ENCODE data around the gene CRAT. TPM values are rescaled to one million over a fixed set of nuclear protein-coding genes. Genes with fewer than 3 reads are reported as not detected.
A peak's percentile ranks its signal among the peaks of the same experiment; 100 is the strongest.

Gene CRAT
- polyA plus RNA-seq, 1 experiment = 61.2 TPM

DNA sequence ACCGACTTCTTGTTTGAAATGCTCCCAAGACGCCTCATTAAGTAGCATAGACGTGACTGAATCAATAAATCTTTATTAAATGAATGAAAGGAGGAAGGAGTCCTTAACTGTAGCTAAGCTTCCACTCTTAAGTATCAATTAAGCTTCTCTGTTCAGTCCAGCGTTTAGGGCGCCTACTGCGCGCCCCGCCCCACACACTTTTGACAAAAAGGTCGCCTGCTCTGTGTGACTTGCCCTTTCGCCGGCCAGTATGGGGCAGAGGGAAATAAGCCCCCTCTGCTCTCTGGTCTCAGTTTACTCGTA, 30.3 kb downstream of the CRAT start:
- no peak for DNase-seq (ENCODE audit: low read depth)
- H3K36me3 ChIP-seq (ENCODE audit: control insufficient read depth, insufficient read depth, low read length) = no peaks in the 10 kb centered on the region; the same call in none of the 2 replicates
- H3K27me3 ChIP-seq (ENCODE audit: control insufficient read depth, insufficient read depth, low read length) = no peaks in the 10 kb centered on the region
- ChIA-PET CTCF (interaction anchor here (1.5 kb wide), 1 partner anchor 23 kb away, joined by 5 read pairs; no protein-coding TSS in a partner anchor), POLR2A (no interaction called here)
- H3K4me3 ChIP-seq (ENCODE audit: low read depth, low read length) = peak overlapping the region; percentile 55
- TF ChIP-seq, protein P1, sequence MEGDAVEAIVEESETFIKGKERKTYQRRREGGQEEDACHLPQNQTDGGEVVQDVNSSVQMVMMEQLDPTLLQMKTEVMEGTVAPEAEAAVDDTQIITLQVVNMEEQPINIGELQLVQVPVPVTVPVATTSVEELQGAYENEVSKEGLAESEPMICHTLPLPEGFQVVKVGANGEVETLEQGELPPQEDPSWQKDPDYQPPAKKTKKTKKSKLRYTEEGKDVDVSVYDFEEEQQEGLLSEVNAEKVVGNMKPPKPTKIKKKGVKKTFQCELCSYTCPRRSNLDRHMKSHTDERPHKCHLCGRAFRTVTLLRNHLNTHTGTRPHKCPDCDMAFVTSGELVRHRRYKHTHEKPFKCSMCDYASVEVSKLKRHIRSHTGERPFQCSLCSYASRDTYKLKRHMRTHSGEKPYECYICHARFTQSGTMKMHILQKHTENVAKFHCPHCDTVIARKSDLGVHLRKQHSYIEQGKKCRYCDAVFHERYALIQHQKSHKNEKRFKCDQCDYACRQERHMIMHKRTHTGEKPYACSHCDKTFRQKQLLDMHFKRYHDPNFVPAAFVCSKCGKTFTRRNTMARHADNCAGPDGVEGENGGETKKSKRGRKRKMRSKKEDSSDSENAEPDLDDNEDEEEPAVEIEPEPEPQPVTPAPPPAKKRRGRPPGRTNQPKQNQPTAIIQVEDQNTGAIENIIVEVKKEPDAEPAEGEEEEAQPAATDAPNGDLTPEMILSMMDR (IDR thresholded peaks at IDR 0.05; ENCODE audit: insufficient read depth, low read depth, low read length) = no peak

DNA sequence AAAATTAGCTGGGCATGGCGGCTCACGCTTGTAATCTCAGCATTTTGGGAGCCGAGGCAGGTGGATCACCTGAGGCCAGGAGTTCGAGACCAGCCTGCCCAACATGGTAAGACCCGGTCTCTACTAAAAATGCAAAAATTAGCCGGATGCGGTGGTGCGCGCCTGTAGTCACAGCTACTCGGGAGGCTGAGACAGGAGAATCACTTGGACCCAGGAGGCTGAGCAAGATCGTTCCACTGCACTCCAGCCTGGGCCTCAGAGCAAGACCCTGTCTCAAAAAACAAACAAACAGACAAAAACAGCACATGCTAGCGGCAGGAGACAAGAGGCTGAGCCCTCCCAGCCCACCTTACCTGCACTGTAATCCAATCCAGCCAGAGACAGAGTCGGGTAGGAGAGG, 30.8 kb downstream of the CRAT start:
- TF ChIP-seq, protein P1 (IDR thresholded peaks at IDR 0.05; ENCODE audit: insufficient read depth, low read depth, low read length) = no peak
- Histone ChIP-seq H3K36me3 (ENCODE audit: control insufficient read depth, insufficient read depth, low read length) (no peaks in the 10 kb centered on the region; the same call in none of the 2 replicates), H3K4me3 (ENCODE audit: low read depth, low read length) (no peak overlapping the region), H3K27me3 (ENCODE audit: control insufficient read depth, insufficient read depth, low read length) (no peaks in the 10 kb centered on the region)
- POLR2A ChIA-PET = no interaction called here
- CTCF ChIA-PET = no interaction called here
- DNase-seq (ENCODE audit: low read depth) = no peak

DNA sequence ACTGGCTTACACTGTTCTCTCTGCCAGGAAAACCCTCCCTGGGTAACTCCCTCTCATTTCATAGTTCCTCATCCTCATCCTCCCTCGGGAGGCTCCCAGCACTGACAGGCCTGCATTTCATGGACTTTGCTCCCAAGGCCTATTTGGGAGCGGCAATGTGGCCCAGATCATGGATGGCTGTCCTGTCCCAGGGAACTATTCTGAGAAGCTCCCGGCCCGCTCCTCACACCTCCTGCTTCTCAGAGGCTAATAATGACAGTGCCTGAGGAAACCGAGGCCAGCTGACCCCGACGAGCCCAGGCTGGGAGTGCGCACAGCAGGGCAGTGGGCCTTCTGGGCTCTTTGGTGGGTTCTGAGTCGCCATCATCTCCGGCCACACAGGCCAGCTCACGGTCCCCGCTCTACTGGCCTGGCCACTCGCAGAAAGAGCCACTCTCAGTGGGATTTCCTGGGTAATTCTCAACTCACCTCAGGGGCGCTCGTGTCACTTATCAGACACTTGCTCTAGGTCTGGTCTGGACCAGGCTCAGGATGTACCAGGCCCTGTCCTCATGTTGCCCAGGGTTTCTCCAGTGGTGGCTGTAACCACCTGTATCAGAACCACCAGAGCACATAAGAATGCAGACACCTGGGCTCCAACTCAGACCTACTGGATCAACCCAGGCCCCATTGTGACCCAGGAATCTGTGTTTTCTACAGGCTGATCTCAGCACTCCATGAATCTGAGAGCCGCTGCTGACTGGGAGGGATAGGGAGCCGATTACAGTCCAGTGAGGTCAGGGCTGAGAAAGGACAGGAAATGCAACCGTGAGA, 31.7 kb downstream of the CRAT start:
- no peaks in the 10 kb centered on the region for H3K27me3 ChIP-seq (ENCODE audit: control insufficient read depth, insufficient read depth, low read length)
- DNase-seq (ENCODE audit: low read depth) = no peak
- ChIA-PET POLR2A (no interaction called here), CTCF (no interaction called here)
- no peaks in the 10 kb centered on the region for H3K36me3 ChIP-seq (ENCODE audit: control insufficient read depth, insufficient read depth, low read length)
- TF ChIP-seq, protein P1 (IDR thresholded peaks at IDR 0.05; ENCODE audit: insufficient read depth, low read depth, low read length) = no peak
- H3K4me3 ChIP-seq (ENCODE audit: low read depth, low read length) = no peak overlapping the region

DNA sequence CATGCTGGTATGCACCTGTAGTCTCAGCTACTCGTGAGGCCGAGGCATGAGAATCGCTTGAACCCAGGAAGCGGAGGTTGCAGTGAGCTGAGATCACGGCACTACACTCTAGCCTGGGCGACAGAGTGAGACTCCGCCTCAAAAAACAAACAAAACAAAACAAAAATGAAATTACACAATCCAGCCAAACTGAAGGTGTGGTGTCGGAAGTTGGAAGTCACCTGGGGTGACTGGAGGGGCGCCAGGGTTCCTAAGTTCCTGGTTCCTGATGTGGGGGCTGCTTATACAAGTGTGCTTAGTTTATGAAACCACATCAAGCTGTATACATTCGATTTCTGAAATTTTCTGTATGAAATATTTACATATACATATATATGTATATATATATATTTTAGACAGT, 33.4 kb downstream of the CRAT start:
- ChIA-PET CTCF (no interaction called here), POLR2A (no interaction called here)
- no peak for DNase-seq (ENCODE audit: low read depth)
- no peak overlapping the region for H3K4me3 ChIP-seq (ENCODE audit: low read depth, low read length)
- H3K36me3 ChIP-seq (ENCODE audit: control insufficient read depth, insufficient read depth, low read length) = no peaks in the 10 kb centered on the region
- H3K27me3 ChIP-seq (ENCODE audit: control insufficient read depth, insufficient read depth, low read length) = no peaks in the 10 kb centered on the region
- TF ChIP-seq, protein P1 (IDR thresholded peaks at IDR 0.05; ENCODE audit: insufficient read depth, low read depth, low read length) = no peak

DNA sequence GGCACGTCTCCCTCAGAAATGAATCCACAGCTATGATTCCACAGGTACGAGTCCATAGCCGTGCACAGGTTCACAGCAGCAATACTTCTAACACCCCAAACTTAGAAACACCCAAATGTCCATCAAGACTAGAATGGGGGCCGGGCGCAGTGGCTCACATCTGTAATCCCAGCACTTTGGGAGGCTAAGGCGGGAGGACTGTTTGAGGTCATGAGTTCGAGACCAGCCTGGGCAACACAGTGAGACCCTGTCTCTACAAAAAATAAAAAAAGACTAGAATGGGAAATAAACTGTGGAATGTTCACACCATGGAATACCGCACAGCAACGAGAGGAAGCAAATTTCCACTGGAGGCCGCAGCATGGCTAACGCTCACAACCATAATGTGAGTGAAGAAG, 34.0 kb downstream of the CRAT start:
- POLR2A ChIA-PET = no interaction called here
- TF ChIP-seq, protein P1 (IDR thresholded peaks at IDR 0.05; ENCODE audit: insufficient read depth, low read depth, low read length) = no peak
- no peak overlapping the region for H3K4me3 ChIP-seq (ENCODE audit: low read depth, low read length)
- CTCF ChIA-PET = no interaction called here
- H3K27me3 ChIP-seq (ENCODE audit: control insufficient read depth, insufficient read depth, low read length) = no peaks in the 10 kb centered on the region
- no peak for DNase-seq (ENCODE audit: low read depth)
- H3K36me3 ChIP-seq (ENCODE audit: control insufficient read depth, insufficient read depth, low read length) = no peaks in the 10 kb centered on the region

Measured in BJ (cell line).